ENCODE results near the gene ADCYAP1.

Gene ADCYAP1

DNA sequence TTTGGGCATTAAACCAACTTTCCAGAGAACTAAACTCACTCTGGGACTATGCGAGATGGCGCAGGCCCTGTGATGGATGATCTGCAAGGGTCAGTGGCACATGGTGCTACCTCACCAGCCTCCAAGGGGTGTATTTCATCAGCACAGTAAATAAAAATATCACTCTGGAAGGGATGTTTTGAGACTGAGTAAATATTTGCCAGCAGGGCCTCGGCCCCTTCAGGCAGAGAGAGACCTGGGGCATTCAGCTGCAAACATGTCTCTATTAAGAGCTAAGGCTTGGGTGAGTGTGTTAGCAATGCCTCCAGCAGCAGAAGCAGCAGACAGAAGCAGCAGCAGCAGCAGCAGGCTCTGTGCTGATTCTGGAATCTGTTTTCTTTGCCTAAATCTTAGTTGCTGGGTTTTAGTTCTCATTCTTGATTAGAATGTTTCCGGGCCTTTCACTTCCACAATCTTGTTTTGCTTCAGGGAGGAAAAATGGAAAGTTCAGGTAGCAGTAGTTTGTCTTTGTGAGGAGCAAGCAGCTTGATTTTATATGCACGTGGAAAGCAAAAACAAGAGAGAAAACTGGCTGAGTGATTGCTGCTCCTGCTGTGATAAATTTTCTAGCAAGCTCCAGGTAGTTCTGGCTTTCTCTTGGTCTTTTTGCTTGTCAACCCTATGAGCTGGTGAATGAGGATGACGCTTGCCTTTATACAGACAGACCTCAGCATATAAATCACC lies 18.6 kb downstream of the ADCYAP1 start:
- no peak for DNase-seq (ENCODE audit: low spot score)
- TF ChIP-seq, protein P1, sequence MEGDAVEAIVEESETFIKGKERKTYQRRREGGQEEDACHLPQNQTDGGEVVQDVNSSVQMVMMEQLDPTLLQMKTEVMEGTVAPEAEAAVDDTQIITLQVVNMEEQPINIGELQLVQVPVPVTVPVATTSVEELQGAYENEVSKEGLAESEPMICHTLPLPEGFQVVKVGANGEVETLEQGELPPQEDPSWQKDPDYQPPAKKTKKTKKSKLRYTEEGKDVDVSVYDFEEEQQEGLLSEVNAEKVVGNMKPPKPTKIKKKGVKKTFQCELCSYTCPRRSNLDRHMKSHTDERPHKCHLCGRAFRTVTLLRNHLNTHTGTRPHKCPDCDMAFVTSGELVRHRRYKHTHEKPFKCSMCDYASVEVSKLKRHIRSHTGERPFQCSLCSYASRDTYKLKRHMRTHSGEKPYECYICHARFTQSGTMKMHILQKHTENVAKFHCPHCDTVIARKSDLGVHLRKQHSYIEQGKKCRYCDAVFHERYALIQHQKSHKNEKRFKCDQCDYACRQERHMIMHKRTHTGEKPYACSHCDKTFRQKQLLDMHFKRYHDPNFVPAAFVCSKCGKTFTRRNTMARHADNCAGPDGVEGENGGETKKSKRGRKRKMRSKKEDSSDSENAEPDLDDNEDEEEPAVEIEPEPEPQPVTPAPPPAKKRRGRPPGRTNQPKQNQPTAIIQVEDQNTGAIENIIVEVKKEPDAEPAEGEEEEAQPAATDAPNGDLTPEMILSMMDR (IDR thresholded peaks at IDR 0.05; ENCODE audit: borderline replicate concordance, control extremely low read depth, extremely low read depth, insufficient read depth, missing control alignments), result no peak
- in situ Hi-C loops (cut with MboI; ENCODE audit: low sequenced_read_pairs, unreplicated experiment), result no loop called here

DNA sequence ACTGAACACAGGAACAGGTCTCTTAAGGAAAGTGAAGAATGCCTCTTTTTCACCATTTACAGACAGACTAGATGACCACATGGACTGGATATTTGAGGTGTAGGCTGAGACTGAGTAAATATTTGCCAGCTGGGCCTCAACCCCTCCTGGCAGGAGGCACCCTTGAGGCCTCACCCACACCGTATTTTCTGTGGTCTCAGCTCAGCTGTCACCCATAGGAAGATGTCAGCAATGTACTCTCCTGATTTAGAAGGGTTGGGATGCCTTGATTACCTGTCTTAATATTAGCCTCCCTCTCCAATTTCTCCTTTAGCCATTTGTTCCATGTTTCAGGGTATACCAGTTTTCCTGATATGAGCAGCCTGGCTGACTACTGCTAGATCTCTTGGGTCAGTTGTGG lies 20.3 kb downstream of the ADCYAP1 start:
- DNase-seq (ENCODE audit: low spot score), result no peak
- TF ChIP-seq, protein P1 (IDR thresholded peaks at IDR 0.05; ENCODE audit: borderline replicate concordance, control extremely low read depth, extremely low read depth, insufficient read depth, missing control alignments), result no peak
- in situ Hi-C loops (cut with MboI; ENCODE audit: low sequenced_read_pairs, unreplicated experiment), result no loop called here

DNA sequence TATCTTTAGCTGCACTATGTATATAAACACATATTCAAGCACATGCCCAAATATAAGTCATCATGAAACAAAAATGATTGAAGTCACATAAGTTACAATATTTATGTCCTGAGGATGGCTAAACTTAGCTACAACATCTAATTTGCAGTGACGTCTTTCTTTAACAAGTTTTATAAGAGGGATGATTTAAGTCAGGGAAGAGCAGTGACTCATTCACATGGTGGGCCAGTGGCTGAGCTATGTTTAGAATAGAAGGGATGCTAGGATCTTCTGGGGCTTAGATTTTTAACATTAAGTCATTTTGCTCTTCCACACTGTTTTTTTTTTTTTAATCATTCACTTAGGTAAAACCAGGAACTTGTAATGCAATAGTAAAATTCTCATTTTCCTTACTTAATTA lies 22.3 kb downstream of the ADCYAP1 start:
- no peak for DNase-seq (ENCODE audit: low spot score)
- in situ Hi-C loops (cut with MboI; ENCODE audit: low sequenced_read_pairs, unreplicated experiment), result no loop called here
- TF ChIP-seq, protein P1 (IDR thresholded peaks at IDR 0.05; ENCODE audit: borderline replicate concordance, control extremely low read depth, extremely low read depth, insufficient read depth, missing control alignments), result no peak

DNA sequence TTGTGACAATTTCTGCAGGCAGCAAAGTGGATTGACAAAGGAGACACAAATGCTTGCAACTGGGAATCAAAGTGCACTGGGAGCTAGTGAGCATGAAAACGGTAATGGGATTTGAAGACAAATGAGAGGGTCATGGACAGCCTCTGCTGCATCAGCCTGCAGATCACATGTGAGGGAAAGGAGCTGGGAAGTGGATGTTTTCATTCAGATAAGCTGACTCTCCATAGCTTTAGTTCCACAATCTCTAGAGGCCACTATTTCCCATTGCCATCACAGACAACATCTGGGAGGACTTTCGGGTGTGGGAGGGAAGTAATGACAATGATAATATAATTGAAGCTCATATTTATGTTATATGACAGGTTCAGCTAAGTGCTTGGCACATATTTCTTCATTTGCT lies 28.4 kb downstream of the ADCYAP1 start:
- in situ Hi-C loops (cut with MboI; ENCODE audit: low sequenced_read_pairs, unreplicated experiment), result no loop called here
- DNase-seq (ENCODE audit: low spot score), result no peak
- TF ChIP-seq, protein P1 (IDR thresholded peaks at IDR 0.05; ENCODE audit: borderline replicate concordance, control extremely low read depth, extremely low read depth, insufficient read depth, missing control alignments), result no peak

DNA sequence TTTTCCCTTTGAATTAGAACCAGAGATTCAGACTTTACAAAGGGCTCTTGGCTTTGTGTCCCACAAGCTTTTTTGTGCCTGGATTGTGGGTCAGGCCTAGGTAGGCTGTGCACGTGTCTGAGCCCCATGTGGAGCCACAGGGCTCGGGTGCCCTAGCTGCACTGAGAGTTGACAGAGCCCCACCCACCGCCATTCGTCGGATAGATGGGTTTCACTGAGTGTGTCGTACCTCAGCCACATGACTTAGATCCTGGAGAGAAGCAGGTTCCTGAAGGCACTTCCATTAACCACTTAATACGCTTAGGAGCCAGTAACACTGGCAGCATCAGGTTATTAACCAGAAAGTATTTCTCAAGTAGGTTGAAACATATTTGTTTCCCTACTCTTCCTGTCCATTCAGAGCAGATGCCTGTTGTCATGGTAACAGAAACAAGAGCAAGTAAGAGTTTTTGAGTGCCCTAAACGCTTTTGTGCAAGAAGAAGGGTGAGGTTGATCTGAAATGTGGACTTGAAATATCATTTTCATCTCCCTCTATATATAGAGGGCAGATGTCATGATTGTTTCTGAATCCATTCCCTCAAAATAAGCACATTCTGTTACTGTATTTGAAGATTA lies 30.0 kb downstream of the ADCYAP1 start:
- TF ChIP-seq, protein P1 (IDR thresholded peaks at IDR 0.05; ENCODE audit: borderline replicate concordance, control extremely low read depth, extremely low read depth, insufficient read depth, missing control alignments), result no peak
- no peak for DNase-seq (ENCODE audit: low spot score)
- in situ Hi-C loops (cut with MboI; ENCODE audit: low sequenced_read_pairs, unreplicated experiment), result no loop called here

DNA sequence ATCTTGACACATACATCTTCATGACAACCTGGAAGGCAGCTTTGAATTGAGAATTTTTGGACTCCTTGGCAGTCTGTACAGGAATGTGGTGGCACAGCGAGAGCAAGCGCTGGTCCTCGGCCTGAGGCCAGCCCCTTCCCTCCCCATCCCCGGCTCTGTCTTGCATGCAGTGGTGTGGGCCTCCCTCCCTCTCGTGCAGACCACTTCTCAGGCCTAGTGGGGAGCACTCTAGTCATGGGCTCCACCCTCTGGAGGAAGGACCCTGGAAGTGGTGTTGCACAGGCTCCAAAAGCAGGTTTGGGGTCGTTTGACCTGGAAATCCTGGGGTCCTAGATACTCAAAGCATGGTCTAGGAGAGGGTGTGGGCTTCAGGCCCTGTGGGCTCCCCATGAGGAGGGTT lies 32.3 kb downstream of the ADCYAP1 start:
- in situ Hi-C loops (cut with MboI; ENCODE audit: low sequenced_read_pairs, unreplicated experiment), result no loop called here
- DNase-seq (ENCODE audit: low spot score), result no peak
- TF ChIP-seq, protein P1 (IDR thresholded peaks at IDR 0.05; ENCODE audit: borderline replicate concordance, control extremely low read depth, extremely low read depth, insufficient read depth, missing control alignments), result no peak

Data from GM13976 (cell line).